HepG2 (cell line): ENCODE data around the gene TM4SF4. TPM values are rescaled to one million over a fixed set of nuclear protein-coding genes. Genes with fewer than 3 reads are reported as not detected.

Experiments used
- KAT8 ChIP-seq: IDR thresholded peaks from 2 replicates; pipeline ENCODE4 v1.6.1; 2016; ENCODE audit warnings: missing genetic modification reagents, missing compliant biosample characterization
- RORA ChIP-seq: sonication (generic); formaldehyde crosslinking; IDR thresholded peaks from 2 replicates; pipeline ENCODE4 v1.5.0; 2020; ENCODE audit warnings: mild to moderate bottlenecking, missing genetic modification reagents, moderate library complexity
- SMAD3 ChIP-seq: sonication (generic); formaldehyde crosslinking; IDR thresholded peaks from 2 replicates; pipeline ENCODE4 v1.4.0; 2020; ENCODE audit warnings: missing genetic modification reagents
- THAP9 ChIP-seq: sonication (generic); formaldehyde crosslinking; IDR thresholded peaks from 2 replicates; pipeline ENCODE4; 2020; ENCODE audit warnings: missing genetic modification reagents, mild to moderate bottlenecking, borderline replicate concordance
- ZEB1 ChIP-seq: IDR thresholded peaks from 2 replicates; pipeline ENCODE4 v1.6.1; 2012; ENCODE audit warnings: mild to moderate bottlenecking, low read depth, inconsistent platforms; ENCODE audit not compliant: insufficient replicate concordance
- ZFYVE20 ChIP-seq: sonication (generic); formaldehyde crosslinking; IDR thresholded peaks from 2 replicates; pipeline ENCODE4 v1.8.0; 2023; ENCODE audit warnings: low read depth, mild to moderate bottlenecking, moderate library complexity, missing genetic modification reagents, borderline replicate concordance
- ZNF18 ChIP-seq: sonication (generic); formaldehyde crosslinking; IDR thresholded peaks from 2 replicates; pipeline ENCODE4 v1.8.0; 2022; ENCODE audit warnings: mild to moderate bottlenecking, missing genetic modification reagents; ENCODE audit not compliant: insufficient replicate concordance
- ZNF512 ChIP-seq: sonication (generic); formaldehyde crosslinking; IDR thresholded peaks from 2 replicates; pipeline ENCODE4 v1.4.0; 2020; ENCODE audit warnings: mild to moderate bottlenecking, missing genetic modification reagents
- ZSCAN22 ChIP-seq: sonication (generic); formaldehyde crosslinking; IDR thresholded peaks from 2 replicates; pipeline ENCODE4 v1.4.0; 2020; ENCODE audit warnings: mild to moderate bottlenecking, missing genetic modification reagents
- polyA plus RNA-seq, 8 experiments: library from polyadenylated mRNA; depleted of rRNA in 3 of 8; stranded (reverse) in 7 of 8; unstranded in 1 of 8; fragments of >200 nt; fragmentation: Illumina TruSeq in 4 of 8; extraction: Trizol in 4 of 8; gene quantifications; 2 replicates each; pipeline versions ENCODE4 v1.2.1 to v1.2.3, GENCODE V29; 2011 to 2016; ENCODE audit warnings: low read depth in 4 of 8, missing spikeins in 1 of 8, mixed read lengths in 1 of 8; ENCODE audit not compliant: insufficient read depth in 1 of 8
- total RNA-seq, 5 experiments: library from RNA; depleted of rRNA; stranded (reverse); fragments of >200 nt; fragmentation: Illumina TruSeq; extraction: Trizol; gene quantifications; 2 replicates each; pipeline ENCODE4 v1.2.3, GENCODE V29; 2016; ENCODE audit warnings: low read depth in 1 of 5
- TF ChIP-seq, protein P1 (sequence below): IDR thresholded peaks from 2 replicates; pipeline ENCODE4 v1.4.0; 2020; ENCODE audit warnings: mild to moderate bottlenecking, missing genetic modification reagents
- TF ChIP-seq, protein P2 (sequence below): IDR thresholded peaks from 2 replicates; pipeline ENCODE4 v1.6.1; 2016; ENCODE audit warnings: mild to moderate bottlenecking
- TF ChIP-seq, protein P3 (sequence below): sonication (generic); formaldehyde crosslinking; IDR thresholded peaks from 2 replicates; pipeline ENCODE4 v1.4.0; 2020; ENCODE audit warnings: mild to moderate bottlenecking, missing genetic modification reagents

The TM4SF4 gene
- total and polyA plus RNA-seq, 2 of the 13 experiments (the other 11 are each of a cell fraction or from before 2014, with no cell fraction given): 0.63 to 0.95 TPM

GRCh38 chr3:149512073-149512782 lies 37.7 kb downstream of the TM4SF4 start (continued):
- TF ChIP-seq, protein P1, sequence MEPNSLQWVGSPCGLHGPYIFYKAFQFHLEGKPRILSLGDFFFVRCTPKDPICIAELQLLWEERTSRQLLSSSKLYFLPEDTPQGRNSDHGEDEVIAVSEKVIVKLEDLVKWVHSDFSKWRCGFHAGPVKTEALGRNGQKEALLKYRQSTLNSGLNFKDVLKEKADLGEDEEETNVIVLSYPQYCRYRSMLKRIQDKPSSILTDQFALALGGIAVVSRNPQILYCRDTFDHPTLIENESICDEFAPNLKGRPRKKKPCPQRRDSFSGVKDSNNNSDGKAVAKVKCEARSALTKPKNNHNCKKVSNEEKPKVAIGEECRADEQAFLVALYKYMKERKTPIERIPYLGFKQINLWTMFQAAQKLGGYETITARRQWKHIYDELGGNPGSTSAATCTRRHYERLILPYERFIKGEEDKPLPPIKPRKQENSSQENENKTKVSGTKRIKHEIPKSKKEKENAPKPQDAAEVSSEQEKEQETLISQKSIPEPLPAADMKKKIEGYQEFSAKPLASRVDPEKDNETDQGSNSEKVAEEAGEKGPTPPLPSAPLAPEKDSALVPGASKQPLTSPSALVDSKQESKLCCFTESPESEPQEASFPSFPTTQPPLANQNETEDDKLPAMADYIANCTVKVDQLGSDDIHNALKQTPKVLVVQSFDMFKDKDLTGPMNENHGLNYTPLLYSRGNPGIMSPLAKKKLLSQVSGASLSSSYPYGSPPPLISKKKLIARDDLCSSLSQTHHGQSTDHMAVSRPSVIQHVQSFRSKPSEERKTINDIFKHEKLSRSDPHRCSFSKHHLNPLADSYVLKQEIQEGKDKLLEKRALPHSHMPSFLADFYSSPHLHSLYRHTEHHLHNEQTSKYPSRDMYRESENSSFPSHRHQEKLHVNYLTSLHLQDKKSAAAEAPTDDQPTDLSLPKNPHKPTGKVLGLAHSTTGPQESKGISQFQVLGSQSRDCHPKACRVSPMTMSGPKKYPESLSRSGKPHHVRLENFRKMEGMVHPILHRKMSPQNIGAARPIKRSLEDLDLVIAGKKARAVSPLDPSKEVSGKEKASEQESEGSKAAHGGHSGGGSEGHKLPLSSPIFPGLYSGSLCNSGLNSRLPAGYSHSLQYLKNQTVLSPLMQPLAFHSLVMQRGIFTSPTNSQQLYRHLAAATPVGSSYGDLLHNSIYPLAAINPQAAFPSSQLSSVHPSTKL (CRISPR knock-in tag): 0 out of 2 replicates have a peak, but pooled peaks have one; percentile 20
- TF ChIP-seq THAP9: no peak
- TF ChIP-seq, protein P2, sequence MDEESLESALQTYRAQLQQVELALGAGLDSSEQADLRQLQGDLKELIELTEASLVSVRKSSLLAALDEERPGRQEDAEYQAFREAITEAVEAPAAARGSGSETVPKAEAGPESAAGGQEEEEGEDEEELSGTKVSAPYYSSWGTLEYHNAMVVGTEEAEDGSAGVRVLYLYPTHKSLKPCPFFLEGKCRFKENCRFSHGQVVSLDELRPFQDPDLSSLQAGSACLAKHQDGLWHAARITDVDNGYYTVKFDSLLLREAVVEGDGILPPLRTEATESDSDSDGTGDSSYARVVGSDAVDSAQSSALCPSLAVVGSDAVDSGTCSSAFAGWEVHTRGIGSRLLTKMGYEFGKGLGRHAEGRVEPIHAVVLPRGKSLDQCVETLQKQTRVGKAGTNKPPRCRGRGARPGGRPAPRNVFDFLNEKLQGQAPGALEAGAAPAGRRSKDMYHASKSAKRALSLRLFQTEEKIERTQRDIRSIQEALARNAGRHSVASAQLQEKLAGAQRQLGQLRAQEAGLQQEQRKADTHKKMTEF (CRISPR knock-in tag): 0 out of 2 replicates have a peak, but pooled peaks have one; percentile 32
- TF ChIP-seq ZFYVE20: no peak
- TF ChIP-seq ZNF512 (CRISPR knock-in tag): no peak
- no peak for TF ChIP-seq RORA (CRISPR knock-in tag)
- no peak for TF ChIP-seq ZEB1
- TF ChIP-seq ZSCAN22 (CRISPR knock-in tag): no peak
- TF ChIP-seq ZNF18: no peak
- TF ChIP-seq SMAD3 (CRISPR knock-in tag): no peak
- TF ChIP-seq, protein P3, sequence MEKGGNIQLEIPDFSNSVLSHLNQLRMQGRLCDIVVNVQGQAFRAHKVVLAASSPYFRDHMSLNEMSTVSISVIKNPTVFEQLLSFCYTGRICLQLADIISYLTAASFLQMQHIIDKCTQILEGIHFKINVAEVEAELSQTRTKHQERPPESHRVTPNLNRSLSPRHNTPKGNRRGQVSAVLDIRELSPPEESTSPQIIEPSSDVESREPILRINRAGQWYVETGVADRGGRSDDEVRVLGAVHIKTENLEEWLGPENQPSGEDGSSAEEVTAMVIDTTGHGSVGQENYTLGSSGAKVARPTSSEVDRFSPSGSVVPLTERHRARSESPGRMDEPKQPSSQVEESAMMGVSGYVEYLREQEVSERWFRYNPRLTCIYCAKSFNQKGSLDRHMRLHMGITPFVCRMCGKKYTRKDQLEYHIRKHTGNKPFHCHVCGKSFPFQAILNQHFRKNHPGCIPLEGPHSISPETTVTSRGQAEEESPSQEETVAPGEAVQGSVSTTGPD (CRISPR knock-in tag): no peak
- TF ChIP-seq KAT8: 0 out of 2 replicates have a peak, but pooled peaks have one; percentile 30
